ENCODE measurements around the gene MICALL2.
"Not testable (repeated sequence)": the region's sequence is repeated elsewhere in the genome, so short reads cannot be mapped to it uniquely, and the experiment has no call there.

GRCh38 chr7:1443587-1444200 lies 15.6 kb downstream of the MICALL2 start:
- not testable (repeated sequence) for TF ChIP-seq POLR2A (IDR thresholded peaks at IDR 0.05); CTCF (IDR thresholded peaks at IDR 0.05); POLR2AphosphoS5 (IDR thresholded peaks at IDR 0.05); EP300 (IDR thresholded peaks at IDR 0.05; ENCODE audit: low read depth)
